AG04449 (cell line): Measurements from ENCODE around the gene NUTF2.

Experiments used
- CTCF ChIA-PET: fragments of 350-600 bp; formaldehyde crosslinking; extraction: SDS; loops from one replicate; lab custom pipeline; 2021; ENCODE audit warnings: antibody characterized with exemption; lab: Yijun Ruan, JAX
- POLR2A ChIA-PET: fragments of 400-600, 350-600 bp; formaldehyde crosslinking; extraction: SDS; loops from one replicate; lab custom pipeline; 2020; ENCODE audit warnings: antibody characterized with exemption, inconsistent platforms; lab: Yijun Ruan, JAX
- DNase-seq: peaks from one replicate; pipeline ENCODE4 v3.0.0-alpha.2; 2010; ENCODE audit warnings: low read depth, low spot score
- H3K4me3 ChIP-seq: 2 replicates; pipeline ENCODE4 v1.5.1; 2011; ENCODE audit warnings: low read depth, mild to moderate bottlenecking, control low read depth, low read length
- CTCF ChIP-seq: IDR thresholded peaks from one replicate; pipeline ENCODE4 v1.5.1; 2011; ENCODE audit warnings: mild to moderate bottlenecking, moderate library complexity, low read length, control low read depth, inconsistent platforms; ENCODE audit not compliant: insufficient read depth; ENCODE audit errors: missing control alignments

The NUTF2 gene

GRCh38 chr16:67846063-67846319 is 742 bp upstream of the NUTF2 start:
- TF ChIP-seq CTCF, result no peak
- CTCF ChIA-PET, result interaction anchor here (1.1 to 4.3 kb wide), 10 partner anchors 8 to 325 kb away, joined by 3 to 21 read pairs (median 6); no protein-coding TSS in a partner anchor
- POLR2A ChIA-PET, result interaction anchor here (0.8 to 1.5 kb wide), 7 partner anchors 11 to 290 kb away, joined by 3 to 5 read pairs (median 3); no protein-coding TSS in a partner anchor
- H3K4me3 ChIP-seq, result peak overlapping the region; percentile 86
- DNase-seq, result no peak

GRCh38 chr16:67847064-67847861 is 530 bp downstream of the NUTF2 start, which contains the start of gene CENPT:
Gene CENPT, minus strand, starts transcription at chr16:67847693. Its CDS starts 13,834 bp downstream, at chr16:67833859.
- no peak for TF ChIP-seq CTCF
- POLR2A ChIA-PET, result interaction anchor here (0.5 kb wide), 1 partner anchor 44 kb away, joined by 5 read pairs; no protein-coding TSS in a partner anchor
- CTCF ChIA-PET, result interaction anchor here (0.9 to 4.3 kb wide), 6 partner anchors 10 to 326 kb away, joined by 3 to 21 read pairs (median 5); no protein-coding TSS in a partner anchor
- peak within 1 kb of the TSS; percentile 86 for H3K4me3 ChIP-seq
- DNase-seq, result no peak

- H3K4me3 ChIP-seq, result peak overlapping the region; percentile 86
- TF ChIP-seq CTCF, result no peak
- DNase-seq, result no peak
- ChIA-PET POLR2A (interaction anchor here (0.8 to 1.2 kb wide), 2 partner anchors 9 to 15 kb away, joined by 3 read pairs; no protein-coding TSS in a partner anchor), CTCF (interaction anchor here (0.8 to 2.1 kb wide), 4 partner anchors 32 to 327 kb away, joined by 3 to 6 read pairs (median 3); no protein-coding TSS in a partner anchor)
These were observed 1.4 kb downstream of the NUTF2 start for GRCh38 chr16:67848118-67848517.

- TF ChIP-seq CTCF, result no peak
- ChIA-PET CTCF (interaction anchor here (1.2 kb wide), 1 partner anchor 29 kb away, joined by 3 read pairs; no protein-coding TSS in a partner anchor), POLR2A (no interaction called here)
- DNase-seq, result no peak
- no peak overlapping the region for H3K4me3 ChIP-seq
These were observed 6.9 kb downstream of the NUTF2 start for GRCh38 chr16:67853670-67854069.

GRCh38 chr16:67855789-67856188 is 9.1 kb downstream of the NUTF2 start:
- no peak for DNase-seq
- no peak overlapping the region for H3K4me3 ChIP-seq
- ChIA-PET CTCF (interaction anchor here (0.8 to 1.0 kb wide), 2 partner anchors 10 to 28 kb away, joined by 3 to 4 read pairs; partner anchors contain the start of gene NRN1L), POLR2A (no interaction called here)
- no peak for TF ChIP-seq CTCF
